Measurements from ENCODE around the gene CDK5R2. TPM values are rescaled to one million over a fixed set of nuclear protein-coding genes. Genes with fewer than 3 reads are reported as not detected.

Gene CDK5R2
- total RNA-seq, 1 experiment from 2014 or later, result 0.17 TPM

DNA sequence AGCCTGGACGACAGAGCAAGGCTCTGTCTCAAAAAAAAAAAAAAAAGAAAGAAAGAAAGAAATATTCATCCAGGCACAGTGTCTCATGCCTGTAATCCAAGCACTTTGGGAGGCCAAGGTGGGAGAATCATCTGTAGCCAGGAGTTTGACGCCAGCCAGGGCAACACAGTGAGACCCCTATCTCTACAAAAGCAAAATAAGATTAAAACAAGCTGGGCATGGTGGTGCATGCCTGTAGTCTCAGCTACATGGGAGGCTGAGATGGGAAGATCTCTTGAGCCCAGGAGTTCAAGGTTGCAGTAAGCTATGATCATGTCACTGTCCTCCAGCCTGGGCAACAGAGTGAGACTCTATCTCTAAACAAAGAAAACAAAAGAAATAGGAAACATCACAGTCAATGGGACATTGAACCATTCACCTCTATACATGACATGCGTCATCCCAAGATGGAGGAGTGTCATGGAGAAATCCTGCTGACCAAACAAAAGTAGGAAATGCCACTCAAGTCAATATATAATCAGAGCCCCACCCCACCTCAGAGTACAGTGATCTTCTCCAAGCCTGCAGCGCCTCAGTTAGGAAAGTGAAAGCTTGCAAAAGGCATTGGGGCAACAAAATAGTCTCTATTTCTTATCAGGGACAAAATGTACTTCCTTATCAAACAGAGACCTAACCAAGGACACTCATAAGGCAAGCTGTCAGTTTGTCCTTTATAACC, 15.8 kb downstream of the CDK5R2 start:
- Histone ChIP-seq H3K4me3 (no peak overlapping the region), H3K4me2 (no peak overlapping the region), H3F3A (ENCODE audit: insufficient read depth, low read depth) (no peaks in the 10 kb centered on the region), H3K9me3 (ENCODE audit: insufficient read depth, low read depth) (no peaks in the 10 kb centered on the region), H3K27me3 (ENCODE audit: insufficient read depth, low read depth) (0 out of 2 replicates have a peak, but pooled peaks cover 6% of the 10 kb centered on the region), H3K79me2 (ENCODE audit: low read depth) (no peaks in the 10 kb centered on the region), H3K27ac (no peak overlapping the region), H2AFZ (no peak overlapping the region), H4K20me1 (ENCODE audit: insufficient read depth) (no peaks in the 10 kb centered on the region), H3K4me1 (replicated peaks; ENCODE audit: insufficient read depth) (no peaks in the 10 kb centered on the region), H3K9me2 (ENCODE audit: insufficient read depth) (no peaks in the 10 kb centered on the region), H3K36me3 (ENCODE audit: low read depth) (no peaks in the 10 kb centered on the region)
- BruUV-seq (replicated peaks), result no TSS peak
- intact Hi-C loops (cut with micrococcal nuclease; ENCODE audit: unreplicated experiment), result loop anchor here (5.0 kb wide), 1 partner anchor 123 kb away; no protein-coding TSS in a partner anchor
- ChIA-PET CTCF (no interaction called here), POLR2A (ENCODE audit: unreplicated experiment) (no interaction called here)
- DNase-seq, result no peak
- TF ChIP-seq EZH2 (IDR thresholded peaks at IDR 0.05; ENCODE audit: low read depth), result no peak
- TF ChIP-seq, protein P1, sequence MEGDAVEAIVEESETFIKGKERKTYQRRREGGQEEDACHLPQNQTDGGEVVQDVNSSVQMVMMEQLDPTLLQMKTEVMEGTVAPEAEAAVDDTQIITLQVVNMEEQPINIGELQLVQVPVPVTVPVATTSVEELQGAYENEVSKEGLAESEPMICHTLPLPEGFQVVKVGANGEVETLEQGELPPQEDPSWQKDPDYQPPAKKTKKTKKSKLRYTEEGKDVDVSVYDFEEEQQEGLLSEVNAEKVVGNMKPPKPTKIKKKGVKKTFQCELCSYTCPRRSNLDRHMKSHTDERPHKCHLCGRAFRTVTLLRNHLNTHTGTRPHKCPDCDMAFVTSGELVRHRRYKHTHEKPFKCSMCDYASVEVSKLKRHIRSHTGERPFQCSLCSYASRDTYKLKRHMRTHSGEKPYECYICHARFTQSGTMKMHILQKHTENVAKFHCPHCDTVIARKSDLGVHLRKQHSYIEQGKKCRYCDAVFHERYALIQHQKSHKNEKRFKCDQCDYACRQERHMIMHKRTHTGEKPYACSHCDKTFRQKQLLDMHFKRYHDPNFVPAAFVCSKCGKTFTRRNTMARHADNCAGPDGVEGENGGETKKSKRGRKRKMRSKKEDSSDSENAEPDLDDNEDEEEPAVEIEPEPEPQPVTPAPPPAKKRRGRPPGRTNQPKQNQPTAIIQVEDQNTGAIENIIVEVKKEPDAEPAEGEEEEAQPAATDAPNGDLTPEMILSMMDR (conservative IDR thresholded peaks at IDR 0.05), result no peak

DNA sequence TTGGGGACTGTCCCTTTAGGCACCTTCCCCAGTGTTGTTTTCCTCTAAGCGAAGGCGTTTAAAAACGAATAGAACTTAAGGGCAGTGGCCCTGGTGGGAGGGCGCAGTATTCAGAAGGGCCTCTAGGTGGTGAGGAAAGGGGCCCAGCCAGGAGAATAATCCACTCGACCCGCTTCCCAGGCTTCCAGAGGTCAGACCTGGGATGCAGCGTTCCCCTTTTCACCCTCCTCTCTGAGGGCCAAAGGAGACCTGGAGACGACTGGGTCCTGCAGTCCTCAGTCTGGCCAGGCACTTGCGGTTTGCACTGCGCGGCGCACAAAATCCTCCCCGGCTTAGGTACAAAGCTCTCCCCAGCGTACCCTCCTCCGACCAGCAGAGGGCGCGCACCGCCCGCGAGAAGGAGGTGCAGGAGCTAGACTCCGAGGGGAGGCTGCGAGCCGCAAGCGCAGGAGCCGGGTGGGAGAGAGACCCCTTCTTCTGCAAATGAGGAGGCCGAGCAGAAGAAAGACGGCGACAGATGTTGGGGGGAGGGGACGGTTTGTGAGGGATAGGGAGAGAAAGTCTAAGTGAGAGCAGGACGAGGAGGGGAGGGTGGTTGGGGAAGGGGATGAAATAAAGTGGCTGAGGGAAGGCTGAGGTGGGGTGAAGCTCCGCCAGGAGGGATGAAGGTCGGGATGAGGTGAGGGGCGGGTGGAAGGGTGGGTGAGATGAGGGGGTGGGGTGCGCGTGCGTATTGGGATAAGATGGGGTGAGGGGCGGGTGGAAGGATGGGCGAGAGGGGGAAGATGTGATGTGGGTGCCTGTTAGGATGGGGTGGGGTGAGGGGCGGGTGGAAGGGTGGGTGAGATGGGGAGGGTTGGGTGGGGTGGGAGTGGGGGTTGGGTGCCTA, 20.6 kb downstream of the CDK5R2 start:
- BruUV-seq (replicated peaks), result no TSS peak
- Histone ChIP-seq H4K20me1 (ENCODE audit: insufficient read depth) (no peaks in the 10 kb centered on the region), H2AFZ (peak overlapping the region; percentile 77), H3K4me2 (peak overlapping the region; percentile 83), H3K9me2 (ENCODE audit: insufficient read depth) (no peaks in the 10 kb centered on the region), H3K4me3 (peak overlapping the region; percentile 51; the same call in 1 of the 2 replicates), H3K79me2 (ENCODE audit: low read depth) (no peaks in the 10 kb centered on the region), H3K27me3 (ENCODE audit: insufficient read depth, low read depth) (peaks cover 37% of the 10 kb centered on the region), H3K4me1 (replicated peaks; ENCODE audit: insufficient read depth) (no peaks in the 10 kb centered on the region), H3K27ac (no peak overlapping the region), H3F3A (ENCODE audit: insufficient read depth, low read depth) (no peaks in the 10 kb centered on the region), H3K36me3 (ENCODE audit: low read depth) (no peaks in the 10 kb centered on the region), H3K9me3 (ENCODE audit: insufficient read depth, low read depth) (no peaks in the 10 kb centered on the region)
- intact Hi-C loops (cut with micrococcal nuclease; ENCODE audit: unreplicated experiment), result loop anchor here (5.0 kb wide), 2 partner anchors 103 to 128 kb away; no protein-coding TSS in a partner anchor
- TF ChIP-seq, protein P1 (conservative IDR thresholded peaks at IDR 0.05), result peak; percentile 97
- no peak for TF ChIP-seq EZH2 (IDR thresholded peaks at IDR 0.05; ENCODE audit: low read depth)
- ChIA-PET POLR2A (ENCODE audit: unreplicated experiment) (no interaction called here), CTCF (interaction anchor here (0.6 to 1.2 kb wide), 14 partner anchors 14 to 462 kb away, joined by 3 to 10 read pairs (median 4); no protein-coding TSS in a partner anchor)
- peak; percentile 53 to 79 for DNase-seq

DNA sequence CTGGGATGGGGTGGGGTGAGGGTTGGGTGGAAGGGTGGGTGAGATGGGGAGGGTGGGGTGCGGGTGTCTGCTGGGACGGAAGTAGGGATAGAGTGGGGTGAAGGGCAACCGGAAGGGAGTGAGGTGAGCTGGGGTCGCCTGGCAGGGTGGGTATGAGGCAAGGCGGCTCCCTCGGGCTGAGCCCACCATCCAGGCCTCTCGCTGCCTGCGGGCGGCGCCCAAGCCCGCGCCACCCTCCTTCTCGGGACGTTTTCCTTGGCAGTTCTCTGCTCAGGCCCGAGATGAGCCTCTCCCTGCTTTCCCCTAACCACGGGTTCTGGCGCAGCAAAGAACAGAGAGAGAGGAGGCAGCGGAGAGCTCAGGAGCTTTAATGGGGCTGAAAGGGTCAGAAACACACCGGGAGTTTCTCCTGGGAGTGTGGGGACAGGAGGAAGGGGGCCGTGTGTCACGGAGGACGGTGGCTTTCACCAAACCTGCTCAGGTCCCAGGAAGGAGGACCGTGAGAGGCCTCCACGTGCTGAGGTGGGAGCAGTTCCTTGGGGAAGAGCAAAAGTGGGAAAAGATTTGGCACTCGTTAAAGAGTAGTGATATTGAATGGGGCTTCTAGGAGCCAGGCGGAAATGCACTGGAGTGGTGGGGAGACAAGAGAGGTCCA, 21.4 kb downstream of the CDK5R2 start:
- intact Hi-C loops (cut with micrococcal nuclease; ENCODE audit: unreplicated experiment), result loop anchor here (5.0 kb wide), 1 partner anchor 104 kb away; no protein-coding TSS in a partner anchor
- Histone ChIP-seq H3K27me3 (ENCODE audit: insufficient read depth, low read depth) (peaks cover 43% of the 10 kb centered on the region), H3K79me2 (ENCODE audit: low read depth) (no peaks in the 10 kb centered on the region), H3K4me2 (no peak overlapping the region), H4K20me1 (ENCODE audit: insufficient read depth) (no peaks in the 10 kb centered on the region), H3K4me3 (no peak overlapping the region), H3K9me2 (ENCODE audit: insufficient read depth) (no peaks in the 10 kb centered on the region), H2AFZ (no peak overlapping the region), H3K36me3 (ENCODE audit: low read depth) (no peaks in the 10 kb centered on the region), H3F3A (ENCODE audit: insufficient read depth, low read depth) (no peaks in the 10 kb centered on the region), H3K4me1 (replicated peaks; ENCODE audit: insufficient read depth) (no peaks in the 10 kb centered on the region), H3K27ac (no peak overlapping the region), H3K9me3 (ENCODE audit: insufficient read depth, low read depth) (no peaks in the 10 kb centered on the region)
- no peak for DNase-seq
- no peak for TF ChIP-seq EZH2 (IDR thresholded peaks at IDR 0.05; ENCODE audit: low read depth)
- TF ChIP-seq, protein P1 (conservative IDR thresholded peaks at IDR 0.05), result peak; percentile 32; the same call in 1 of the 2 replicates
- ChIA-PET CTCF (interaction anchor here (0.6 to 1.2 kb wide), 8 partner anchors 13 to 409 kb away, joined by 3 to 10 read pairs (median 4); no protein-coding TSS in a partner anchor), POLR2A (ENCODE audit: unreplicated experiment) (no interaction called here)
- BruUV-seq (replicated peaks), result no TSS peak
